CD14-positive monocyte (primary cell): ENCODE measurements around the gene HIBCH. TPM values are rescaled to one million over a fixed set of nuclear protein-coding genes. Genes with fewer than 3 reads are reported as not detected.
A peak's percentile ranks its signal among the peaks of the same experiment; 100 is the strongest.

ENCODE experiments used
- DNase-seq, 3 donors: peaks; one replicate each; pipeline ENCODE4 v3.0.0-alpha.2; 2011 to 2022
- H2AFZ ChIP-seq: 2 replicates; pipeline ENCODE4 v1.6.0; 2012; ENCODE audit warnings: mild to moderate bottlenecking, low read depth, low read length, inconsistent platforms; ENCODE audit not compliant: insufficient read depth, poor library complexity, severe bottlenecking
- H3K27ac ChIP-seq, 2 donors: 1 replicate in 1 of 2; 2 replicates in 1 of 2; pipeline ENCODE4 v1.5.1; 2012 to 2013; ENCODE audit warnings: low read length in 2 of 2, control low read depth in 1 of 2, inconsistent platforms in 1 of 2, low read depth in 1 of 2, mild to moderate bottlenecking in 1 of 2
- H3K27me3 ChIP-seq, 2 donors: one replicate each; pipeline versions ENCODE4 v1.6.0 to v1.6.1; 2011 to 2013; ENCODE audit warnings: low read length in 2 of 2; ENCODE audit not compliant: control insufficient read depth in 2 of 2, insufficient read depth in 2 of 2
- H3K36me3 ChIP-seq, 2 donors: replicated peaks in 1 of 2; 1 replicate in 1 of 2; 2 replicates in 1 of 2; pipeline versions ENCODE4 v1.5.1 to v1.6.1; 2012 to 2013; ENCODE audit warnings: low read length in 2 of 2, control low read depth in 1 of 2, inconsistent platforms in 1 of 2, mild to moderate bottlenecking in 1 of 2; ENCODE audit not compliant: insufficient read depth in 2 of 2, control insufficient read depth in 1 of 2
- H3K4me1 ChIP-seq, 2 donors: 1 replicate in 1 of 2; 2 replicates in 1 of 2; pipeline versions ENCODE4 v1.5.1 to v1.6.1; 2012 to 2013; ENCODE audit warnings: low read length in 2 of 2, control low read depth in 1 of 2, inconsistent platforms in 1 of 2, mild to moderate bottlenecking in 1 of 2, moderate library complexity in 1 of 2; ENCODE audit not compliant: insufficient read depth in 2 of 2, control insufficient read depth in 1 of 2
- H3K4me2 ChIP-seq: replicated peaks from 2 replicates; pipeline ENCODE3; 2012; ENCODE audit warnings: low read length, moderate library complexity, mild to moderate bottlenecking; ENCODE audit not compliant: poor library complexity, severe bottlenecking; ENCODE audit errors: extremely low read depth
- H3K4me3 ChIP-seq, 3 experiments: fragments of 200-600 bp in 1 of 3; sonication (generic) in 1 of 3; replicated peaks in 1 of 3; 1 replicate in 2 of 3; 2 replicates in 1 of 3; pipeline ENCODE4 v1.5.1; 2011 to 2013; ENCODE audit warnings: low read length in 3 of 3, mild to moderate bottlenecking in 3 of 3, control low read depth in 2 of 3, low read depth in 2 of 3, inconsistent platforms in 1 of 3, moderate library complexity in 1 of 3
- H3K79me2 ChIP-seq: 2 replicates; pipeline ENCODE4 v1.6.0; 2012; ENCODE audit warnings: mild to moderate bottlenecking, control low read depth, inconsistent platforms, low read length, moderate library complexity; ENCODE audit not compliant: insufficient read depth
- H3K9ac ChIP-seq: 2 replicates; pipeline ENCODE4 v1.6.0; 2017; ENCODE audit warnings: low read length, mild to moderate bottlenecking; ENCODE audit not compliant: insufficient read depth, poor library complexity, severe bottlenecking
- H3K9me3 ChIP-seq, 2 donors: replicated peaks in 1 of 2; 1 replicate in 1 of 2; 2 replicates in 1 of 2; pipeline versions ENCODE4 v1.5.1 to v1.6.1; 2012 to 2013; ENCODE audit warnings: low read length in 2 of 2, control low read depth in 1 of 2; ENCODE audit not compliant: control insufficient read depth in 1 of 2, insufficient read depth in 1 of 2
- H4K20me1 ChIP-seq: 2 replicates; pipeline ENCODE4 v1.6.0; 2012; ENCODE audit warnings: mild to moderate bottlenecking, low read length, control low read depth, moderate library complexity; ENCODE audit not compliant: insufficient read depth
- H3K27ac Mint-ChIP-seq, 7 donors: one replicate each; pipeline ENCODE4 v1.8.0; 2020; ENCODE audit warnings: mild to moderate bottlenecking in 7 of 7, mixed read lengths in 7 of 7, moderate library complexity in 6 of 7, inconsistent platforms in 2 of 7
- H3K27me3 Mint-ChIP-seq, 3 donors: one replicate each; pipeline ENCODE4 v1.8.0; 2021 to 2022; ENCODE audit warnings: low read depth in 3 of 3, mild to moderate bottlenecking in 3 of 3, mixed read lengths in 3 of 3, moderate library complexity in 3 of 3, inconsistent platforms in 1 of 3
- H3K36me3 Mint-ChIP-seq, 2 donors: one replicate each; pipeline ENCODE4 v1.8.0; 2020; ENCODE audit warnings: mixed read lengths in 2 of 2, inconsistent platforms in 1 of 2, mild to moderate bottlenecking in 1 of 2
- H3K4me1 Mint-ChIP-seq: one replicate; pipeline ENCODE4 v1.8.0; 2020; ENCODE audit warnings: mild to moderate bottlenecking, mixed read lengths
- H3K4me3 Mint-ChIP-seq, 2 donors: one replicate each; pipeline ENCODE4 v1.8.0; 2020; ENCODE audit warnings: mild to moderate bottlenecking in 2 of 2, mixed read lengths in 2 of 2, moderate library complexity in 1 of 2
- H3K9me3 Mint-ChIP-seq, 7 donors: one replicate each; pipeline ENCODE4 v1.8.0; 2020 to 2022; ENCODE audit warnings: mixed read lengths in 7 of 7, mild to moderate bottlenecking in 6 of 7, moderate library complexity in 6 of 7, inconsistent platforms in 2 of 7
- WGBS: methylation state at CpG from one replicate; pipeline ENCODE4 v1.1.5; 2013; ENCODE audit warnings: missing lambda C conversion rate; ENCODE audit not compliant: insufficient coverage; 5-methylcytosine and 5-hydroxymethylcytosine counted together
- intact Hi-C, 2 donors: fragments of 100-400 bp; cut with micrococcal nuclease; formaldehyde crosslinking; loops; one replicate each; pipeline versions ENCODE4 v1.15.0 to v1.15.1; 2023
- polyA plus RNA-seq, 3 donors: library from polyadenylated mRNA; depleted of rRNA in 1 of 3; unstranded in 2 of 3; stranded (reverse) in 1 of 3; fragments of 300-500 nt in 2 of 3; fragments of >200 nt in 1 of 3; fragmentation: Illumina TruSeq in 2 of 3; gene quantifications; 1 replicate in 2 of 3; 2 replicates in 1 of 3; pipeline ENCODE4 v1.2.3, GENCODE V29; 2012 to 2021
- TF ChIP-seq, protein P1 (sequence below): fragments of 200-600 bp; IDR thresholded peaks from one replicate; pipeline ENCODE4 v1.8.0; 2022; ENCODE audit warnings: antibody characterized with exemption, mild to moderate bottlenecking

HIBCH gene
- polyA plus RNA-seq, 3 donors, result 3.3 to 8.2 (median 7.3) TPM

DNA sequence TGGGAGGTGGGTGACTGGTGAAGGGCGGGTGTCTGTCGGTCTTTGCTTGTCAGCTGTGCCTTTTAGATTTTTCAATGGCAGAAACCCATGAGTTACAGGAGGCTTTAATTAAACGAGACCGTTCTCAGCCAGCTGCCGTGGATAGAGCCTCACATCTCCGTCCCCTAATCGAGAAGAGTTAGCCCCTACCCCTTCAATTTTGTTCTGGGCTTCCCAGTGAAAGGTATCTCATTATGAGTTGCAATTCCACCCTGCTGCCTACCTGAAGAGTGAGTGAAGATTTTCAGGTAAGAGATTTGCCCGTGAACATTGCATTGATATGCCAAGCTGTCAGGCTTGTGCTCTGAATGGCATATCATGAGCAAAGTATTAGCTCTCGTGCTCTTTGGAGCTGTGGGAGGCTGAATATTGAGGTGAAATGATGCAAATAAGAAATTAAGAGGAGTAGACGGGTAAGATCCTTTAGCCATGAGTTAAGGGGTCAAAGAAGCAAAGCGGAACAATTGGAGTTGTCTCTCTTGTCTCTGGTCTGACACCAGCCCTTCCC lies 138.4 kb downstream of the HIBCH start:
- H3K4me1 ChIP-seq, result peaks cover 10 to 13% of the 10 kb centered on the region in 2 donors
- no peaks in the 10 kb centered on the region for H4K20me1 ChIP-seq
- H3K9ac ChIP-seq, result peak overlapping the region; percentile 42
- H3K4me2 ChIP-seq, result peak overlapping the region; percentile 84
- H3K9me3 Mint-ChIP-seq, result peaks cover 0 to 3% (median 0%) of the 10 kb centered on the region in 7 donors
- H3K27ac Mint-ChIP-seq, result peak overlapping the region in 1 of 7 donors; percentile 61
- peak overlapping the region in 1 of 3 experiments; percentile 72 for H3K4me3 ChIP-seq
- H3K4me1 Mint-ChIP-seq, result peaks cover 10% of the 10 kb centered on the region
- peaks cover 0 to under 1% of the 10 kb centered on the region in 2 donors for H3K36me3 Mint-ChIP-seq
- intact Hi-C loops, result no loop called here
- H3K27me3 Mint-ChIP-seq, result peaks cover 7 to 24% (median 17%) of the 10 kb centered on the region in 3 donors
- H3K4me3 Mint-ChIP-seq, result peak overlapping the region; percentile 57 to 66
- H2AFZ ChIP-seq, result no peak overlapping the region
- peaks cover 10 to 18% of the 10 kb centered on the region in 2 donors for H3K27me3 ChIP-seq
- WGBS, result 0% methylated on average over 5 of the region's 11 CpGs
- H3K9me3 ChIP-seq, result no peaks in the 10 kb centered on the region
- TF ChIP-seq, protein P1, sequence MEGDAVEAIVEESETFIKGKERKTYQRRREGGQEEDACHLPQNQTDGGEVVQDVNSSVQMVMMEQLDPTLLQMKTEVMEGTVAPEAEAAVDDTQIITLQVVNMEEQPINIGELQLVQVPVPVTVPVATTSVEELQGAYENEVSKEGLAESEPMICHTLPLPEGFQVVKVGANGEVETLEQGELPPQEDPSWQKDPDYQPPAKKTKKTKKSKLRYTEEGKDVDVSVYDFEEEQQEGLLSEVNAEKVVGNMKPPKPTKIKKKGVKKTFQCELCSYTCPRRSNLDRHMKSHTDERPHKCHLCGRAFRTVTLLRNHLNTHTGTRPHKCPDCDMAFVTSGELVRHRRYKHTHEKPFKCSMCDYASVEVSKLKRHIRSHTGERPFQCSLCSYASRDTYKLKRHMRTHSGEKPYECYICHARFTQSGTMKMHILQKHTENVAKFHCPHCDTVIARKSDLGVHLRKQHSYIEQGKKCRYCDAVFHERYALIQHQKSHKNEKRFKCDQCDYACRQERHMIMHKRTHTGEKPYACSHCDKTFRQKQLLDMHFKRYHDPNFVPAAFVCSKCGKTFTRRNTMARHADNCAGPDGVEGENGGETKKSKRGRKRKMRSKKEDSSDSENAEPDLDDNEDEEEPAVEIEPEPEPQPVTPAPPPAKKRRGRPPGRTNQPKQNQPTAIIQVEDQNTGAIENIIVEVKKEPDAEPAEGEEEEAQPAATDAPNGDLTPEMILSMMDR, result no peak
- no peak overlapping the region for H3K27ac ChIP-seq
- DNase-seq, result no peak
- H3K36me3 ChIP-seq, result no peaks in the 10 kb centered on the region
- no peaks in the 10 kb centered on the region for H3K79me2 ChIP-seq

GRCh38 chr2:190180313-190181122 lies 139.1 kb downstream of the HIBCH start:
- Mint-ChIP-seq H3K9me3 (peaks cover 0 to 3% (median 0%) of the 10 kb centered on the region in 7 donors), H3K4me3 (peak overlapping the region; percentile 57 to 66), H3K36me3 (no peaks in the 10 kb centered on the region), H3K27me3 (peaks cover 7 to 24% (median 17%) of the 10 kb centered on the region in 3 donors), H3K4me1 (peaks cover 10% of the 10 kb centered on the region), H3K27ac (peak overlapping the region in 1 of 7 donors; percentile 61)
- Histone ChIP-seq H3K9ac (peak overlapping the region; percentile 42), H3K4me3 (peak overlapping the region in 2 of 3 experiments; percentile 11 to 72), H3K36me3 (no peaks in the 10 kb centered on the region), H3K4me2 (peak overlapping the region; percentile 84), H3K79me2 (no peaks in the 10 kb centered on the region), H3K27me3 (peaks cover 10 to 18% of the 10 kb centered on the region in 2 donors), H3K9me3 (no peaks in the 10 kb centered on the region), H4K20me1 (no peaks in the 10 kb centered on the region), H2AFZ (peak overlapping the region; percentile 70), H3K4me1 (peaks cover 10 to 13% of the 10 kb centered on the region in 2 donors), H3K27ac (no peak overlapping the region)
- WGBS, result under 1% methylated on average over 82 of the region's 82 CpGs
- TF ChIP-seq, protein P1, result peak; percentile 30
- intact Hi-C loops, result no loop called here
- DNase-seq, result no peak
